Sigmoid colon (tissue), 7 donors: Measurements from ENCODE around the gene KCNJ10. TPM values are rescaled to one million over a fixed set of nuclear protein-coding genes. Genes with fewer than 3 reads are reported as not detected.
A peak's percentile ranks its signal among the peaks of the same experiment; 100 is the strongest.

Experiments
- DNase-seq: peaks from one replicate; pipeline ENCODE4 v3.0.0-alpha.2; 2019
- H3K27ac ChIP-seq, 4 donors: fragments of 200-600 bp; sonication (generic); one replicate each; pipeline ENCODE4 v1.5.1; 2016 to 2019; ENCODE audit warnings: mild to moderate bottlenecking in 1 of 4
- H3K27me3 ChIP-seq, 3 donors: fragments of 200-600 bp; sonication (generic); one replicate each; pipeline ENCODE4 v1.5.1; 2019; ENCODE audit warnings: mild to moderate bottlenecking in 1 of 3
- H3K36me3 ChIP-seq, 4 donors: fragments of 200-600 bp; sonication (generic); one replicate each; pipeline ENCODE4 v1.5.1; 2016 to 2019
- H3K4me1 ChIP-seq, 4 donors: fragments of 200-600 bp; sonication (generic); one replicate each; pipeline ENCODE4 v1.5.1; 2017 to 2019
- H3K4me3 ChIP-seq, 4 donors: fragments of 200-600 bp; sonication (generic); one replicate each; pipeline ENCODE4 v1.5.1; 2017 to 2019; ENCODE audit warnings: mild to moderate bottlenecking in 2 of 4, moderate library complexity in 1 of 4
- H3K9me3 ChIP-seq, 4 donors: fragments of 200-600 bp in 3 of 4; sonication (generic) in 3 of 4; one replicate each; pipeline versions ENCODE4 v1.5.1 to v1.6.1; 2013 to 2019
- CTCF ChIP-seq, 4 experiments: fragments of 450-650 bp in 3 of 4; fragments of 200-600 bp in 1 of 4; IDR thresholded peaks; one replicate each; pipeline ENCODE4 v1.5.1; 2016 to 2019; ENCODE audit warnings: antibody characterized with exemption in 4 of 4, mild to moderate bottlenecking in 3 of 4, moderate library complexity in 2 of 4
- EP300 ChIP-seq, 4 donors: sonication (generic); formaldehyde crosslinking; IDR thresholded peaks; one replicate each; pipeline ENCODE4 v1.6.1; 2017; ENCODE audit warnings: antibody characterized with exemption in 4 of 4
- POLR2A ChIP-seq, 2 donors: fragments of 450-650 bp; IDR thresholded peaks; one replicate each; pipeline ENCODE4 v1.6.1; 2016; ENCODE audit warnings: antibody characterized with exemption in 2 of 2, mild to moderate bottlenecking in 2 of 2, moderate library complexity in 2 of 2
- POLR2AphosphoS5 ChIP-seq, 4 donors: sonication (generic); formaldehyde crosslinking; IDR thresholded peaks; one replicate each; pipeline ENCODE4 v1.6.1; 2017; ENCODE audit warnings: antibody characterized with exemption in 4 of 4
- WGBS, 2 donors: extraction: QIAGEN DNeasy Blood & Tissue Kit; methylation state at CpG; one replicate each; pipeline ENCODE4 v1.1.7; 2013; 5-methylcytosine and 5-hydroxymethylcytosine counted together
- intact Hi-C: fragments of 100-400 bp; cut with DNase I; formaldehyde crosslinking; loops from one replicate; pipeline ENCODE4 v1.15.1; 2023
- polyA plus RNA-seq, 3 donors: library from polyadenylated mRNA; stranded (reverse); fragments of 200-250 nt; gene quantifications; one replicate each; pipeline ENCODE4 v1.2.3, GENCODE V29; 2013
- total RNA-seq, 4 donors: library from RNA; depleted of rRNA; stranded (reverse); fragments of >200 nt; gene quantifications; one replicate each; pipeline ENCODE4 v1.1.0, GENCODE V29; 2016
- donor health status: healthy with polysubstance abuse.
- donor health status: Bipolar disorder and iron deficiency.
- donor health status: healthy.

KCNJ10 gene
- total and polyA plus RNA-seq, 7 donors, result 0.23 to 1.3 (median 0.31) TPM; not detected in 3

GRCh38 chr1:159968901-159969300 lies 101.1 kb downstream of the KCNJ10 start:
- 94 to 95% methylated on average over 3 of the region's 3 CpGs for WGBS, 2 donors
- Histone ChIP-seq H3K4me3 (no peak overlapping the region), H3K27me3 (no peaks in the 10 kb centered on the region), H3K36me3 (no peaks in the 10 kb centered on the region), H3K27ac (no peak overlapping the region), H3K9me3 (no peaks in the 10 kb centered on the region), H3K4me1 (no peaks in the 10 kb centered on the region)
- DNase-seq, result no peak
- no peak for TF ChIP-seq EP300 (IDR thresholded peaks at IDR 0.05)
- no peak for TF ChIP-seq CTCF (IDR thresholded peaks at IDR 0.05)
- intact Hi-C loops, result no loop called here

GRCh38 chr1:159965263-159965662 lies 104.7 kb downstream of the KCNJ10 start:
- 91 to 96% methylated on average over 2 of the region's 2 CpGs for WGBS, 2 donors
- no peaks in the 10 kb centered on the region for H3K9me3 ChIP-seq
- intact Hi-C loops, result no loop called here
- H3K4me1 ChIP-seq, result peaks cover 0 to 10% (median 0%) of the 10 kb centered on the region in 4 donors
- DNase-seq, result no peak
- H3K27me3 ChIP-seq, result no peaks in the 10 kb centered on the region
- H3K4me3 ChIP-seq, result no peak overlapping the region
- no peaks in the 10 kb centered on the region for H3K36me3 ChIP-seq
- no peak overlapping the region for H3K27ac ChIP-seq
- TF ChIP-seq EP300 (IDR thresholded peaks at IDR 0.05), result no peak
- no peak for TF ChIP-seq POLR2A (IDR thresholded peaks at IDR 0.05)
- TF ChIP-seq POLR2AphosphoS5 (IDR thresholded peaks at IDR 0.05), result no peak
- no peak for TF ChIP-seq CTCF (IDR thresholded peaks at IDR 0.05)

- DNase-seq, result no peak
- no peaks in the 10 kb centered on the region for H3K9me3 ChIP-seq
- H3K4me1 ChIP-seq, result peaks cover 0 to 10% (median 0%) of the 10 kb centered on the region in 4 donors
- intact Hi-C loops, result no loop called here
- H3K4me3 ChIP-seq, result no peak overlapping the region
- H3K27ac ChIP-seq, result no peak overlapping the region
- H3K36me3 ChIP-seq, result no peaks in the 10 kb centered on the region
- no peaks in the 10 kb centered on the region for H3K27me3 ChIP-seq
- no peak for TF ChIP-seq CTCF (IDR thresholded peaks at IDR 0.05)
- no peak for TF ChIP-seq EP300 (IDR thresholded peaks at IDR 0.05)
- no peak for TF ChIP-seq POLR2A (IDR thresholded peaks at IDR 0.05)
- no peak for TF ChIP-seq POLR2AphosphoS5 (IDR thresholded peaks at IDR 0.05)
- 82% methylated on average over 3 of the region's 3 CpGs for WGBS, 2 donors
Observed at GRCh38 chr1:159964144-159964543, 105.8 kb downstream of the KCNJ10 start.

- 57 to 90% methylated on average over 11 of the region's 11 CpGs for WGBS, 2 donors
- no peak for DNase-seq
- intact Hi-C loops, result no loop called here
- Histone ChIP-seq H3K36me3 (no peaks in the 10 kb centered on the region), H3K4me3 (no peak overlapping the region), H3K9me3 (no peaks in the 10 kb centered on the region), H3K27ac (peak overlapping the region in 1 of 4 donors; percentile 31), H3K4me1 (peaks cover 0 to 10% (median 0%) of the 10 kb centered on the region in 4 donors), H3K27me3 (no peaks in the 10 kb centered on the region)
- no peak for TF ChIP-seq EP300 (IDR thresholded peaks at IDR 0.05)
- TF ChIP-seq POLR2A (IDR thresholded peaks at IDR 0.05), result no peak
Observed at GRCh38 chr1:159962176-159962575, 107.8 kb downstream of the KCNJ10 start.

GRCh38 chr1:159961636-159962035 lies 108.3 kb downstream of the KCNJ10 start:
- Histone ChIP-seq H3K36me3 (no peaks in the 10 kb centered on the region), H3K27me3 (no peaks in the 10 kb centered on the region), H3K4me1 (peaks cover 0 to 10% (median 0%) of the 10 kb centered on the region in 4 donors), H3K4me3 (no peak overlapping the region), H3K27ac (peak overlapping the region in 2 of 4 donors; percentile 31 to 41), H3K9me3 (no peaks in the 10 kb centered on the region)
- 17 to 61% methylated on average over 15 of the region's 15 CpGs for WGBS, 2 donors
- intact Hi-C loops, result no loop called here
- TF ChIP-seq CTCF (IDR thresholded peaks at IDR 0.05) (no peak), EP300 (IDR thresholded peaks at IDR 0.05) (no peak), POLR2A (IDR thresholded peaks at IDR 0.05) (no peak), POLR2AphosphoS5 (IDR thresholded peaks at IDR 0.05) (no peak)
- no peak for DNase-seq
